B cell (primary cell): ENCODE measurements around the gene ENOPH1. TPM values are rescaled to one million over a fixed set of nuclear protein-coding genes. Genes with fewer than 3 reads are reported as not detected.

Experiments used
- ATAC-seq: fragments of 200-7000 bp; cut with Tn5 transposase; one replicate; pipeline ENCODE4 v1.10.0; 2021; ENCODE audit warnings: low read depth, mild to moderate bottlenecking, moderate number of reproducible peaks, moderate library complexity
- CTCF ChIA-PET: fragments of 350-600 bp; sonication (Branson Sonifier 250); formaldehyde crosslinking; loops from one replicate; lab custom pipeline; 2021; ENCODE audit warnings: antibody characterized with exemption, inconsistent platforms; lab: Charles Lee
- POLR2A ChIA-PET: fragments of 350-600 bp; sonication (Branson Sonifier 250); formaldehyde crosslinking; loops from one replicate; lab custom pipeline; 2021; ENCODE audit warnings: antibody characterized with exemption; lab: Charles Lee
- DNase-seq: peaks from one replicate; pipeline ENCODE4 v3.0.0; 2013
- H2AFZ ChIP-seq: 2 replicates; pipeline ENCODE4 v1.6.1; 2012; ENCODE audit warnings: mild to moderate bottlenecking, low read depth, low read length; ENCODE audit not compliant: insufficient read depth, poor library complexity, severe bottlenecking
- H3K27ac ChIP-seq, 2 donors: 1 replicate in 1 of 2; 2 replicates in 1 of 2; pipeline ENCODE4 v1.5.1; 2012 to 2013; ENCODE audit warnings: low read length in 2 of 2, mild to moderate bottlenecking in 2 of 2, moderate library complexity in 1 of 2
- H3K27me3 ChIP-seq, 4 experiments: fragments of 200-600 bp in 1 of 4; sonication (generic) in 1 of 4; replicated peaks in 1 of 4; 1 replicate in 2 of 4; 2 replicates in 2 of 4; pipeline versions ENCODE4 v1.6.1 to v1.7.0; 2013 to 2016; ENCODE audit warnings: low read length in 3 of 4, mild to moderate bottlenecking in 2 of 4, mixed read lengths in 1 of 4, moderate library complexity in 1 of 4; ENCODE audit not compliant: insufficient read depth in 4 of 4, control insufficient read depth in 3 of 4; ENCODE audit errors: control extremely low read depth in 1 of 4
- H3K36me3 ChIP-seq, 2 experiments: replicated peaks in 1 of 2; 1 replicate in 1 of 2; 2 replicates in 1 of 2; pipeline versions ENCODE4 v1.6.1 to v1.7.1; 2013; ENCODE audit warnings: low read length in 1 of 2; ENCODE audit not compliant: insufficient read depth in 2 of 2, control insufficient read depth in 1 of 2; ENCODE audit errors: control extremely low read depth in 1 of 2, extremely low read depth in 1 of 2
- H3K4me1 ChIP-seq, 2 donors: fragments of 200-600 bp in 1 of 2; sonication (generic) in 1 of 2; 1 replicate in 1 of 2; 2 replicates in 1 of 2; pipeline versions ENCODE4 v1.5.1 to v1.6.1; 2013 to 2017; ENCODE audit warnings: low read length in 2 of 2; ENCODE audit not compliant: control insufficient read depth in 2 of 2, insufficient read depth in 2 of 2
- H3K4me2 ChIP-seq: replicated peaks from 2 replicates; pipeline ENCODE3; 2012; ENCODE audit warnings: mild to moderate bottlenecking, low read depth, low read length; ENCODE audit not compliant: poor library complexity, severe bottlenecking
- H3K4me3 ChIP-seq, 5 experiments: fragments of 200-600 bp in 1 of 5; sonication (generic) in 1 of 5; 1 replicate in 3 of 5; 2 replicates in 2 of 5; pipeline versions ENCODE4 v1.5.1 to v1.7.0; 2011 to 2016; ENCODE audit warnings: low read length in 4 of 5, mild to moderate bottlenecking in 4 of 5, low read depth in 2 of 5, control low read depth in 1 of 5, moderate library complexity in 1 of 5; ENCODE audit not compliant: insufficient read depth in 1 of 5; ENCODE audit errors: control extremely low read depth in 1 of 5, extremely low read depth in 1 of 5
- H3K79me2 ChIP-seq: fragments of 200-600 bp; sonication (generic); one replicate; pipeline ENCODE4 v1.6.0; 2016; ENCODE audit warnings: low read length; ENCODE audit not compliant: control insufficient read depth, insufficient read depth
- H3K9ac ChIP-seq: fragments of 200-600 bp; sonication (generic); 2 replicates; pipeline ENCODE4 v1.6.1; 2017; ENCODE audit warnings: mild to moderate bottlenecking, low read length, moderate library complexity
- H3K9me3 ChIP-seq, 3 donors: one replicate each; pipeline versions ENCODE4 v1.6.1 to v1.7.1; 2013; ENCODE audit warnings: low read length in 2 of 3; ENCODE audit not compliant: control insufficient read depth in 2 of 3, insufficient read depth in 1 of 3; ENCODE audit errors: control extremely low read depth in 1 of 3
- H4K20me1 ChIP-seq: 2 replicates; pipeline ENCODE4 v1.6.0; 2012; ENCODE audit warnings: mild to moderate bottlenecking, low read length; ENCODE audit not compliant: insufficient read depth, control insufficient read depth, poor library complexity, severe bottlenecking
- H3K27ac Mint-ChIP-seq: one replicate; pipeline ENCODE4 v1.8.0; 2021; ENCODE audit warnings: mixed read lengths
- H3K27me3 Mint-ChIP-seq: one replicate; pipeline ENCODE4 v1.8.0; 2021; ENCODE audit warnings: mixed read lengths
- H3K4me1 Mint-ChIP-seq: one replicate; pipeline ENCODE4 v1.8.0; 2021; ENCODE audit warnings: mixed read lengths
- H3K4me3 Mint-ChIP-seq: one replicate; pipeline ENCODE4 v1.8.0; 2021; ENCODE audit warnings: mixed read lengths
- H3K9me3 Mint-ChIP-seq: one replicate; pipeline ENCODE4 v1.8.0; 2022; ENCODE audit warnings: mixed read lengths; ENCODE audit not compliant: insufficient read depth
- CTCF ChIP-seq: fragments of 200-600 bp; IDR thresholded peaks from one replicate; pipeline ENCODE4 v1.8.0; 2022; ENCODE audit warnings: antibody characterized with exemption, mild to moderate bottlenecking
- EZH2 ChIP-seq: IDR thresholded peaks from 2 replicates; pipeline ENCODE4 v1.6.1; 2012; ENCODE audit warnings: borderline replicate concordance, low read depth, mild to moderate bottlenecking, moderate library complexity, low read length; ENCODE audit not compliant: insufficient read depth, poor library complexity, severe bottlenecking
- WGBS: methylation state at CpG from one replicate; pipeline ENCODE4 v1.1.5; 2013; ENCODE audit warnings: missing lambda C conversion rate; ENCODE audit not compliant: insufficient coverage; 5-methylcytosine and 5-hydroxymethylcytosine counted together
- intact Hi-C: fragments of 100-400 bp; cut with micrococcal nuclease; formaldehyde crosslinking; loops from one replicate; pipeline ENCODE4 v1.10.0; 2022
- polyA plus RNA-seq: library from polyadenylated mRNA; depleted of rRNA; stranded (reverse); fragments of >200 nt; gene quantifications from 2 replicates; pipeline ENCODE4 v1.2.3, GENCODE V29; 2012
- total RNA-seq, 2 donors: library from RNA; stranded (reverse); fragments of 120-200 nt in 1 of 2; gene quantifications; 1 replicate in 1 of 2; 2 replicates in 1 of 2; pipeline versions ENCODE4 v1.2.3 to v1.2.4, GENCODE V29; 2013 to 2022

Gene ENOPH1
- total and polyA plus RNA-seq, 2 donors (not counting 1 experiment from before 2014, with no cell fraction given), result 10.9 to 20.2 TPM

- H3K36me3 ChIP-seq, result no peaks in the 10 kb centered on the region
- peak overlapping the region; percentile 10 for H3K27ac Mint-ChIP-seq
- 27% methylated on average over 12 of the region's 12 CpGs for WGBS
Measured at GRCh38 chr4:82415922-82416365, 14.4 kb upstream of the ENOPH1 start.

More at GRCh38 chr4:82415922-82416365, 14.4 kb upstream of the ENOPH1 start:
- CTCF ChIA-PET, result interaction anchor here (0.6 to 2.7 kb wide), 2 partner anchors 13 to 1470 kb away, joined by 3 to 11 read pairs; no protein-coding TSS in a partner anchor
- intact Hi-C loops, result no loop called here
- TF ChIP-seq EZH2, result no peak
- no peak for TF ChIP-seq CTCF
- Mint-ChIP-seq H3K9me3 (no peaks in the 10 kb centered on the region), H3K27me3 (peaks cover 3% of the 10 kb centered on the region), H3K4me1 (peaks cover 16% of the 10 kb centered on the region), H3K4me3 (peak overlapping the region; percentile 79)
- Histone ChIP-seq H3K4me2 (peak overlapping the region; percentile 59), H2AFZ (peak overlapping the region; percentile 40), H3K4me3 (peak overlapping the region in 3 of 5 experiments; percentile 1 to 30 (median 18)), H3K9me3 (peaks cover 0 to 6% (median 0%) of the 10 kb centered on the region in 3 donors), H3K79me2 (no peaks in the 10 kb centered on the region), H4K20me1 (no peaks in the 10 kb centered on the region), H3K27ac (no peak overlapping the region), H3K27me3 (peaks cover 0 to 4% (median 0%) of the 10 kb centered on the region in 4 experiments), H3K4me1 (peaks cover 9 to 11% of the 10 kb centered on the region in 2 donors), H3K9ac (peak overlapping the region; percentile 4)
- DNase-seq (peak; percentile 45), ATAC-seq (peak; percentile 54)
- POLR2A ChIA-PET, result no interaction called here
